GM12872 (cell line): ENCODE measurements around the gene EGLN3.

Experiments
- CTCF ChIP-seq: IDR thresholded peaks from 3 replicates; pipeline ENCODE4 v1.5.1; 2011; ENCODE audit warnings: low read depth, mild to moderate bottlenecking, low read length, moderate library complexity; ENCODE audit not compliant: insufficient read depth

EGLN3 gene

GRCh38 chr14:33915682-33916081 is 35.2 kb downstream of the EGLN3 start:
- TF ChIP-seq CTCF: no peak

- TF ChIP-seq CTCF: no peak
These were observed 36.0 kb downstream of the EGLN3 start for GRCh38 chr14:33914676-33915516.

- TF ChIP-seq CTCF: no peak
These were observed 39.8 kb downstream of the EGLN3 start for GRCh38 chr14:33911046-33911445.

GRCh38 chr14:33910435-33910834 is 40.4 kb downstream of the EGLN3 start:
- TF ChIP-seq CTCF: no peak

GRCh38 chr14:33909380-33910084 is 41.3 kb downstream of the EGLN3 start:
- TF ChIP-seq CTCF: no peak

GRCh38 chr14:33908540-33909223 is 42.2 kb downstream of the EGLN3 start:
- no peak for TF ChIP-seq CTCF

GRCh38 chr14:33906968-33907367 is 43.9 kb downstream of the EGLN3 start:
- TF ChIP-seq CTCF: no peak
